ENCODE data around the gene MAST4.

The MAST4 gene

DNA sequence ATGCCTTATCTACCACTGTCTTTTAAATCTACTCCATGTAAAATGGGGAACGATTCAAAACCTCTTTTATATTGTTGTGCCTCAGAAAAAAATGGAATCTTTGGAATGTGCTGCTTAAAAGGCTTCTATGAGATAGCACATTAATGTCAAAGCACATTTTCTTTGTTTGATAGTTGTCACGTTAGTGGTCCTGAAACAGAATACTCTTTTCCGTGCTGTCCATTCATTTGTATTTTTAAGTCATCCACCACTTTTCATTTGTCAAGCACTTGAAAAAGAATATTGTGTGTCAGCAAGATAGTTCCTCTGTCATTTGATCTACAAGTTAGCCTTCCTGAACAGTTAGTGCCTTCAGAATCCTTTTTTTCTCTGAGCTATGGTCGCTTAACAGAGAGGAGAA lies 246.9 kb downstream of the MAST4 start:
- no peak for DNase-seq (ENCODE audit: low read depth)

DNA sequence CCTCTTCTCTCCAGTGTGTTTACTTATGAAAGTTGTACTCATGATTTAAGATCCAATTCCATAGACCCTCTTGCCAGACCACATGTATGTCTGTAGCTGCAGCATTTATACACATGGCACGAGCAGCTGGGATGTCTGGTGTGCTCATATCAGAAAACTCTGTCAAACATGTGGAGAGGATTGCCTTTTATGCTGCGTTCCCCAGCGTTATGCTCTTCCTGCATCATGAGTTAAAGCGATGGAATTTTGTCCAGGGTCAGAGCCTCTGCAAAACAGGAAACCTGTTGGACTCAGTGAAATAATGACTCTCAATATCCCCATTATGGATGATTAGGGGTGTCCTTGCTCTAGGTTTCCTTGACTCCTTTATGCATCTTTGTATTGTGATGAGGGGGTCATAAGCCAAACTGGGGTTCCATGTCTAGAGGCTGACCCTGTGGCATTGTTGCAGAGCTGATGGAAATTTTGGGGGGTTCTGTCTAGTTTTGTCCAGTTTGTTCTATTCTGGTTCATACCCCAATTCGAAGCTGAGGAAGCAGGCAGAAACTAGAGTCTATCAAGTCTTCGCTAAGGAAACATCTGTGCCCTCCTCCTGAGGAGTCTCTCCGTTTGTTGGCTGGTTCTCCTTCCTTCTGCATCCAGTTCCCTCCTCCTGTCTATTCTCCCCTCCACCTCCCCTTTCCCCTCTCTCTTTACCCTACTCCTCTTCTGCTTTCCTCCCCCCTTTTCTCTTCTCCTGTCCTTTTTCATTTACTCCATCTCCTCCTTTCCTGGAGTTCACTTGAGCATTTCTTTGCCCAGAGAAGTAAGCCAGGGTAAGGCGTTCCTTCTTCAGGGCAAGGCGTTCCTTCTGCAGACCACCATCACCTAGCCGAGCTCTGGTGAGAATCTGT lies 252.8 kb downstream of the MAST4 start:
- DNase-seq (ENCODE audit: low read depth): no peak

DNA sequence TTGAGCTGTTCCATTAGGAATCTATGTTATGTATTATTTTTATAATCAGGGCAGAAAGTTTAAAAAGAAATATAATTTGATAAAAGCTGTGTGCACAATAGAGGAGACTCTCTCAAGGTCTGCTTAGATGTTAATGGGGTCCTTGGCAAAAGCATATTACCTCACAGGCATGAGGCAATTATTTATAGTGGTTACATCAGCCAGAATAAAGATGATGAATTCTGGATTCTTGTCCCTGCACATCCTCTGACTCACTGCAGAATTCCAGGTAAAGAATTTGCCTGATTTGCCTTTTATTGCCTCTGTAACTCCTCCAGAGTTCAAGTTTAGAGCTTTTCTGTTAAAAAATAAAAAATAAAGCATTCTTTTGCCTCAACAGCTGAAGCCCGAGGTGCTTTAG lies 253.6 kb downstream of the MAST4 start:
- DNase-seq (ENCODE audit: low read depth): no peak

DNA sequence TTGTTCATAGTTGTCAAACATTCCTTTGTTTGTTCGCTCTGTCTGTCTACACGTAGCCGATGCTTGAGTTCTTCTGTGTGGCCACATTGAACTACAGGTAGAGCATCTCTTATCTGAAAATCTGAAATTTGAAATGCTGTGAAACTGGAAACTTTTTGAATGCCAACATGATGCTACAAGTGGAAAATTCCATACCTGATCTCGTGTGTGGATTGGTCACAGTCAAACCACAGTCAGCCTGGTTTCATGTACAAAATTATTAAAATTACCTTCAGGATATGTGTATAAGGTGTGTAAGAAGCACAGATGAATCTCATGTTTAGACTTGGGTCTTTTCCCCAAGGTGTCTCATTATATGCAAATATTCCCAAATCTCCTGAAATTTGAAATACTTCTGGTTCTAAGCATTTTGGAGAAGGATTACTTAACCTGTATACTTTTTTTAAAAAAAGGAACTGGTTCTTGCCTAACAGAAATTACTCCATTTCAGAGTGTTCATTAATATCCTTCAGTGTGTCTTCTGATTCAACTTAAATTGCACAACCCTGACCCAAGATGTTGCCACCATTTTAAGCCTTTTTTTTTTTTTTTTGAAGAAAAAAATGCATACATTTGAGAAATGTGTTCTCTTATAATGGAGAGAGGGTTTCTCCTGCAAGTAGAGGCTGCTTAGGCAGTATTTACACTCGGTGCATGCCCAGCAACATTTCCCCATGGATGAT lies 254.3 kb downstream of the MAST4 start:
- no peak for DNase-seq (ENCODE audit: low read depth)

DNA sequence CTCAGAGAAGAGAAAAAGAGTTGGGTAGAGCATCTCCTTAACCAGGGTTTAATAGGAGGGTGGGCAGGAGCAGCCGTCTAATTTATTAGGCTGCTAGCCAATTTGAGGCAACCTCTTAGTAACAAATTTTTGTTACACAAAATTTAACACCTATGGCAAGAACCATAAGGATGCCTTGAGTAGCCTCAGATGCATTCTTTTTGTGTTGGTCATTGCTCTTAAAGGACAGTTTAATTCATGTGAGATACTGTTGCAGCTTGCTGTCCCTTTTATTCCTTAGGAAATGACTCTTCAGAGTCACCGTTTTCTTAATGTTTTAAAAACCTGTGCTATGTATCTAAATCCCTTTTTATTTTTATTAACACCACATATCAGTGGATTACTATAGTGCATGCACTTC lies 255.1 kb downstream of the MAST4 start:
- no peak for DNase-seq (ENCODE audit: low read depth)

DNA sequence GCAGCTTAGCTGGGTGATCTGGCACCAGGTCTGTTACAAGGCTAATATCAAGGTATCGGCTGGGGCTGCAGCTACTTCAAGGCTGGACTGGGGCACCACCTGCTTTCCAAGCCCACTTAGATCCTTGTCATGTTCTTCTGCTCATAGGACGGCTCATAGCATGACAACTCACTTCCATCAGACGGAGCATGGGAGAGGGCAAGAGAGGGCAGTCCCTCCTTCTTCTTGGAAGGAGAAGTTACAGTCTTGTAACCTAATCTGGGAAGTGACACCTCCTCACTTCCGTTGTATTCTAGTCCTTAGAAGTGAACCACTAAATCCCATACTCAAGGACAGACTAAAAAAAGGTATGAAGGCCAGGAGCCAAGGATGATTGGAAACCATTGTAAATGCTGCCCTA lies 258.2 kb downstream of the MAST4 start:
- DNase-seq (ENCODE audit: low read depth): no peak

DNA sequence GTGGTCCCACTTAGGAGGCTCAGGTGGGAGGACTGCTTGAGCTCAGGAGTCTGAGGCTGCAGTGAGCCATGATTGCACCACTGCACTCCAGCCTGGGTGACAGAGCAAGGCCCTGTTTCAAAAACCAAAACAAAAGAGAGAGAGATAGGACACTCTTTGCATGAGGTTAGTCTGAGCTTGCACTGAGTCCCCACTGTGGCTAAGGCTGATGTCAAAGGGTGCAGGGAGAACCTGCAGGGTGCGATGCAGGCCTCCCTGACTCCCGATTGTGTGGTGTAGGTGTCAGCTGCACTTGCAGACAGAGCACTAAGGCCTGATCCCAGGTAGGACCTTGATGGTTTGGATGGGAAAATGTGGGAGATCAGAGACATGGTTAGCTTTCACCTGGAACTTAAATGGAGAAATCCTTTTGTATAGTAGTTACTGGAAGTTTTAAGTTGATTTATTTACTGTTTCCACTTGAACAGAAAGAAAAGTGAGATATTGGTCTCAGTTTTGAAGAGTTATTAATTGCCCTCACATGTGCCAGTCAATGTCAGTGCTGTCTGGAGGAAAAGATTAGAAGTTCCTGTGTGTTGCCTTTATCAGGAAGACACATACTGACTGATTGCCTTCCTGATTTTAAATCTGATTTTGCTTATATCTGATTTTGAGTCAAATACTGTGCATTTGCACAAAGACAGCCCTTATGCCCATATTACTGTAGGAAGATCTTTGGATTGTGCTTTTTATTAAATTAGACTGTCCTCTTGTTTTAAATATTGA lies 260.0 kb downstream of the MAST4 start:
- DNase-seq (ENCODE audit: low read depth): no peak

DNA sequence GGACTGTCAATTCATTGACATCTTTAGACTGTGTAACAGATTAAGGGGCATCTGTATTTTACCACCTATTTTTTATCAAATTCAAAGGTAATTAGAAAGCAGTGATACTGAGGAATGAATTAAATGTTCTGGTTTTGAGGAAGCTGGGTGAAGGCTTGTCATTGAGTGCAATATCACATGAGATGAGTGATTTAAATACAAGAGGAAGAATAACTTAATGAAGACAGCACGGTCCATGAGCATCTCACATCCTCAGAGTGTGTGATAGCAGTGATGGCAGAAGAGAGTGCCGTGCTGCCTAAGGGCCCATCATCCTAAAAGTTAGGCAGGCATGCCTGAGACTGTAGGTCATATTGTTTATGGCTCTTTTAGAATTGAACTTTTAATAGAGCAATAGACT lies 263.3 kb downstream of the MAST4 start:
- DNase-seq (ENCODE audit: low read depth): no peak

DNA sequence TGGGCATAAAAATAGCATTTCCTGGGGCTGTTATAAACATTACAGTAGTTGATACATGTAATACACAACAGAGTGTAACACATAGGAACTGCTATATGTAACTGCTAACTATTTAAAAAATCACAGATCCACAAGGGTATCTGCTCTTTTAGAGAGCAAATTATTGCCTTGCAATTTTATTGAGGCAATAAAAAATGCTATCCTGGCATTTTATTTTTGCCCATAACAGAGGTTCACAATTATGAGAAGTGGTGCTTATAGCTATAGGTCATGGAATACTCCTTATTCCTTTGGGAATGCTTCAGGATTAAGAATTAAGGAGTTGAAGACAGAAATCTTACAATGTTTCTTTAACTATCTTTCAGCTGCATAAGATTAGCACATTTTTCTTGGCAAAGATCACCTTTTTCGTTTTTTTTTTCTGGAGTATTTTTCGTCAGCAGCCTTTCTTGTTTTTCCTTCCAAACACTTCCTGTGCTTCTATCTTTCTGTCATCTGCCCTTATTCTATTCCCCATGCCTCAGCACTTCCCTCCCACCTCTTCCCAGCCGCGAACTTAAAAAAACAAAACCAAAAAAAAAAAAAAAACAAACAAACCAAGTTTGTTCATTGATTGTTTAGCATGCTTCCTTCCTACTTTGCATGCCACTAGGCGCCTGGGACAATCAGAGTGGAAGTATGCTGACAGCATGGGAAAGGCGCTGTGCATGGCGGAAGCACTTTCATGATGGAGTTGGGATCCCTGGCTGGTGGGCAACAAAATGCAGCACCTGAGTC lies 264.2 kb downstream of the MAST4 start:
- DNase-seq (ENCODE audit: low read depth): no peak

DNA sequence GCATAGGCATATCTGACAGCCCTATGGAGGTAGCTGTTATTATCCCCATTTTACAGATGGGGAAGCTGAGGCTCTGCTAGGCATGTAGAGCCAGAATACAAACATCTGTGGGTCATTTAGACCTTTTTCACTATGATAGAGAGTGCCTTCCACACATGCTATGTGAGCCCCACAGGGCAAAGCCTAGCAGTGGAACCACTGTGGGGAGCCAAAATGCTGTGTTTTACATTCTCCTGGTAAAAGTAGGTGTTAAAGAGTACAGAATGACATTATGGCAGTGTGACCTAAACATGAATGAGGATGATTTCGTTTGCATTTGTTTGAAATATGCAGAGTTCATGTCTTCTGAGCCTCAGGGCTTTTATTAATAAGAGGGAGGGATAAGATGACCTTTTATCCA lies 265.2 kb downstream of the MAST4 start:
- no peak for DNase-seq (ENCODE audit: low read depth)

DNA sequence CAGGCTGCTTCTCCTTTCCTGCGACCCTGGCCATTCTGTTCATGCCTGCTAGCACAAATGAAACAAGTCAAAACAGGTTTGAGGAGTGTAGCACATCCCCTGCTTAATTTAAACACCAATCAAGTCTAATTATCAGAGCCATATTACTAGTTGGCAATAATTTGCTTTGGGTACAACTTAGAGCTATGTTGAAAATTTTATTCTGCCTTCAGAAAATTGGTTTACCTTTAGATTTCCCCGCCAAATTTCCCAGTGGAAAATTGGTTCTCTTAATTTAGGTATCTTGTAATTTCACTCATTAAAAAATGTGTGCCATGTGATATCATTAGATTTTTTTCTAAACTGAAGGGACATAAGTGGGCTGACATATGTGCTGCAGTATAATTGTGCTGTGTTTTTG lies 265.8 kb downstream of the MAST4 start:
- no peak for DNase-seq (ENCODE audit: low read depth)

DNA sequence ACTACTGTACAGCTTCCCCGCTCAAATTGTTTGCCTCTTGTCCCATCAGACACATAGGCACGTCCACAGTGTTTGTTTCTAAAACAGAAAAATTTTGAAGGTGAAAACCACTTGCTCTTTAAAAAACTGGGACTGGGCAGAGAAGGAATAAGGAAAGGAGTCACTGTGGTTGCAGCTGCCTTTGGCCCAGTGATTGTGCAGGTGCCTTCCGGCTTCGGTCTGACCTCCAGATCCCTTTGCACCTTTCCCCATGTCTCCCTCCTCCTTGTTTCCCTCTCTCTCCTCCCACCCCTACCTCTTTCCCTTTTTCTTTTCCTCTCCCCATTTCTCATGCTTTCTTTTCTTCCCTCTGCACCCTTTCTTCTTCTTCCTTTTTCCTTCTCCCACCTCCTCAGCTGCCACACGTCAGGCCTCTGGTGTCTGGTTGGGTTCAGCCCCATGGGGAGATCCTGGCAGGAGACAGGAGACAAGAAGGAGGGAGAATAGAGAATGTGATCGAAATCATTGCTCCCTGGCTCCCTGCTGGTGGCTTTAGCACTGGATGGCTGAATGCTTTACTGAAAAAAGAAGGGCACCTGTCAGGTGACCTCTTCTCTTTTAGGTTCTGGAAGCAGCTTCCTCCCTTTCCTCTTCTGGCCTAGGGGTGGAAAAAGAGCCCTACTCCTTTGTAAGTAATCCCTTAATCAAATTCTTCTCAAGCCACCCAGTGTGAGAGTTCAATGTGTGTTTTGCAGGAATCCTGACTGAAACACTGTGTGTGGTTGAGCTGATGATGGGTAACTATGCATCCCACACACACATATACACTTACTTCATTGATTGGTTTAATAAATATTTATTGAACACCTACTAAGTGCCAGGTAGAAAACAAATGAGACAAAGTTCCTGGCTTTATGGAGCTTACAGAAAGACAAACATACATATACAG lies 267.3 kb downstream of the MAST4 start:
- DNase-seq (ENCODE audit: low read depth): no peak

DNA sequence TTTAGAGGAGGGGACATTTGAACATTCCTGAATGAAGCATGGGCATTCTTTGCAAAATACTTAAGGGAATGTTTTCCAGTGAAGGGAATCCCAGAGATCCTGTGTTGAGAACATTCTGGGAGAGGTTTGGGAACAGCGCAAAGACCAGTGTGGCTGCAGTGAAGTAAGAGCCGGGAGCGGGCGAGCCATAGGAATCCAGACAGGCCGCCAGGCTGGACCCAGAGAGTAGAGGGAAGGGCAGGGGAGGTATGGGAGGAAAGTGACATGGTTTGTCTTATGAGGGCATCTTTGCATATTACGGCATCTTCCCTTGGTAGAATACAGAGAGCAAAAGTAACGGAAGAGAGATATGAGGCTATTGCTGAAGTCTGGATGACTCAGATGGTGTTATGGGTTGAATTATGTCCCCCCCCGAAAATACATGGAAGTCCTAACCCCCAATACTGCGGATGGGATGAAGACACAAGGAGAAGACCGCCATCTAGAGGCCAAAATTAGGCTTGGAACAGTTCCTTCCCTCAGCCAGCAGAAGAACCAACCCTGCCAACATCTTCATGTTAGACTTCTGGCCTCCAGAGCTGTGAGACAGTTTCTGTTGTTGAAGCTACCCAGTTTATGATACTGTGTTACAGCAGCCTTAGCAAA lies 268.2 kb downstream of the MAST4 start:
- DNase-seq (ENCODE audit: low read depth): no peak

DNA sequence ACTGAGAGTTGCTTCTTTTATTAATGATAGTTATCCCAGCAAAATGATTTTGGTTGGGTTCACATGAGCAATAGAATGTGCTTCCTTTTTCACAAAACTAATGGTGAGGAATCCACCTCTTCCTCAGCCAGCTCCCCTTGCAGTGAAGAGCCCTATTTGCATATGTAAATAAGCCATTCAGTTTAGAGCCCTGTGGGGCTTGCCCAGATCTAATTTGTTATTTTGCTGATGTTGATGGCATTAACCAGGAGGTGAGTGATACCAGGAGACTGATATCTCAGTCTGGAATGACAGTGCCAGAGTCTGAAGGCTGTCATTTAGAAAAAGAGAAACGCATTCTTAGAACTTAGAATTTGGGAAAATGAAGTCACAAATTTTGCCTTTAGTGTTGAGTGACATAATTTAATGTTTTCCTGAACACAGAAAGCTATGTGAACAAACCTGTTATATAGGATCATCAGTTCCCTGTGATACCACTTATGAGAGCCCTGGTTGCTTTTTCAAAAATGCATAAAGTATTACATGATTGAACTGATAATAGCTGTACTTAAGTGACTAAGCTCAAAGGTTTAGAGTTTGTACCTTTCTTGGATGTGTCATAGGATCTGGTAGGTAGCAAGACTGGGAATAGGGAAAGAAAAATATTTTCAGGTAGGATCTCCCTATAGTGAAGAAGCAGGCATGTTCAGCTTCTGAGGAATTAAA lies 271.6 kb downstream of the MAST4 start:
- no peak for DNase-seq (ENCODE audit: low read depth)

DNA sequence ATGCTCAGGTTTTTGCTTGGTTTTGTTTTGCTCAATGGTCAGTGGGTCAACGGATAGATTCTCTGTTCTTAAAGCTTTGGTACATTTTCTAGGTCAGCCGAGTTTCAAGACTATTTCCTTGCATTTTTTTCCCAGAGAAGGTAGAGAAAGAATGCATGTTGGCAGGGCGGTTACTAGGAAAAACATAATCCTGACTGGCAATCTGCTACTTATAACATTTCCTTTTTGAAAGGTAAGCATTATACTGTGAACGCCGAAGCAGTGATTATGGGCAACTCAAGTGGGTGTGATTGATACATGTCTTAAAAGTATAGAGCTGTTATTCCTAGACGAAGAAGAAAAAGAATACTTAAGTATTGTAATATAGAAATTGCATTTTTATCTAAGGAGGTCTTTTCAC lies 273.2 kb downstream of the MAST4 start:
- DNase-seq (ENCODE audit: low read depth): no peak

DNA sequence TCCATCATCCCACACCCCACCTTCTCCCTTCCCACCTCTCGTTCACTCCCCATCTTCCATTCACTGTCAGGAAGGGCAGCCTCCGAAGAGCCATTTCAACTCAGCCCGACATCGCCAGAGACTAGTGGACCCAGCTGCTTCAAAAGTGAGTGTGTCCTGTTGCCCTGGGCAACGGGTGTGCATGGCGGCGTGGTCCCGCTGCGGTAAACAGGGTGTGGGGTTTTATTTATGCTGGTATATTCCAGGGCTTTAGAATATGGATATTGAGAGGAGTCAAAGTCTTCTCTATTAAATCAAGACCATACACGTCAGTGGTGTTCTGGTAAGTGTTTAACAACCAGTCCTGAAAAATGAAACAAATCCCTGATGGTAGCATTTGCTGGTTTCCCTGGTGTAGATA lies 274.5 kb downstream of the MAST4 start:
- DNase-seq (ENCODE audit: low read depth): no peak

DNA sequence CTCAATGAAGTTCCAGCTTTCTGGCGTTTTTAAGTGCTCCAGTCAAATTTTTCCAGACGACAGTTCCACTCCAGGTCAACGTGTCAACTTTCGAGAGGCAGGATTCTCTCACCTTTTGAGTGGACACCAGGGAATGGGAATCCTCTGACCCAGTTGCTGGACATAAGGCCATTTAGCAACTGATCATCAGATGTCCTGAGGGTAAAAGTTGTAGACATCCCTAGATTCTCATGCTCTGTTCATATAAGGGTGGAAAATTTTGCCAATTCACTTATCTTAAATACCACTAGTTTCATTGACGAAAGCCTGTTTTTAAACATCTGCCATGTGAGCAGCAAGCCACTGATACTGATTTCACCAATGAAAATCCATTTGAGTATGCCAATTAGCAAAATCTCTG lies 275.5 kb downstream of the MAST4 start:
- DNase-seq (ENCODE audit: low read depth): no peak

DNA sequence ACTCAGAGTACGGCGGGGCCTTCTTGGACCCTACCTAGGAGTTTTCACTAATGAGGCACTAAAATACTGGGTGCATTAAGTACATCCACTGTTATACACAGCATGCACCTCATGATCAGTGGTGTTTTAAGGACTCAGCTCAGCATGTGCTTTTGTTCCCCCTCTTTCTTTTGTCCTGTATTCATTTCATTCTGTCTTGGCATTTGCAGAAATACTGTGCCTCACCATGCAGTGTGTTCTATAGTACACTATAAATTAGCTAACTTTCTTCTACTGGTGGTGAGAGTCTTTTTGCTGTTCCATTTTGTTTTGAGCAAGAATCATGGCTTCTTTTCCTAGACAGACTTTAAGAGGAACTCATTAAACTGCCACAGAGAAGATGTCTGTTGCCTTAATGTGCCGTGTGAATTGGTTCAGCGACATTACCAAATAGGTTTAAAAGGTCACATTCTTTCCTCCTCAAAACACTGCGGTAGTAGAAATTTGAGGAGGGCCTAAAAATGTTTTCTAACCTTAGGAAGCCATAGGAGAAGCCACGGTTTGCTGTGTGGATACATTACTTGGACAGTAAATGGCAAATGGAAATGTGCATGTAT lies 276.6 kb downstream of the MAST4 start:
- no peak for DNase-seq (ENCODE audit: low read depth)

DNA sequence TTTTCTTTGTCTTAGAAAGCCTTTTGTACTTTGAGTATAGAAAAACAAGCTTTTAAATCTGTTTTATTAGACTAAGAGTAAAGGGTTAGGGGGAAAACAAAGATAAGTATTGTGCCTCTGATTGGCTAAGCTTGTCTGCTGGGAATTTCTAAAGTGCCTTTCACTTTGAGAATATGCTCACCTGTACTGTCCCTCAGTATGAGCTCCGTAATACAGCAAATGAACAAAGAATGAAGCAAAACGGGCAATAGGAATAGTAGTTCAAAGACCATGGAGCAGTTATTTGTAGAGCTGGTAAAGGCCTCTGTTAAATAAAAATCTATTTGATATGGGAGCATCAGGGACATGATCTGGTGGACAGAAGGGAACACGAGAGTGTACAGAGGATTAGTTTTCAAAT lies 277.8 kb downstream of the MAST4 start:
- no peak for DNase-seq (ENCODE audit: low read depth)
